ENCODE measurements around the gene PTGIS.
A peak's percentile ranks its signal among the peaks of the same experiment; 100 is the strongest.
"Not testable (repeated sequence)": the region's sequence is repeated elsewhere in the genome, so short reads cannot be mapped to it uniquely, and the experiment has no call there.

Gene PTGIS

DNA sequence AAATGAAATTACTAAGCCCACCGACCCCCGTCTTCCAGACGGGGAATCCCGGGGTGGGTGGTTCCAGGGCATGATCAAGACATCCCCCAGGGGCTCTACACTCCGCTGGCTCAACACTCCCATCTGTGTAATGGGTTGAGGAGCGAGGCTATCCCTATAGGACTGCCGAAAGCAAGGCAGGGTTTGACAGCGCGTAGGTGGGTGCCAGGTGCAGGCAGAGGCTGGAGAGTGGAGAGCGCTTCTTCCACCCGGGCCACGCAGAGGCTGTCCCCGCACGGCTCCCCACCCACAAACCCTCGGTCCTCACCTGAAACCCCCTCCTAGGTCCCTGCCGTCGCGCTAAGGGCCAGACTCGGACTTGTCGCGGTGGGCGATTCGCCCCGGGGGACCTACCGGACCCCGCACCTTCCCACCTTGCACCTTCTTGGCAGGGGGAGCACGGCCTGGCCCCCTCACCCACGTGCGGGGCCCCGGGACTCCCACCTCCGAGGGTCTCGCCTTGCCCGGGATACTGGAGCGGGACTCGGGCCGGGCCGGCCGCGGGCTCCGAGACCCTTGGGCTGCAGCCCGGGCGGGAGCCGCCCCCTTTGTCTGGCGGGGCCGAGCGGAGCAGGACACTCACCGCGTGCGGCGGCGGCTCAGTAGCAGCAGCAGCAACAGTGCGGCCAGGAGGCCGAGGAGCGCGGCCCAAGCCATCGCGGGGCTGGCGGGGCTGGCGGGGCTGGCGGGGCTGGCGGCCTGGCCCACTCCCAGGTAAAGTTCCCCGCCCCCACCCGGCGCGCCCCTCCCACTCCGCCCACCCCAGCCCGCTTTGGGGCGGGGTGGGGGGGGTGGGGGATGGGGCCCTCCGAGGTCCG lies at the start of gene PTGIS:
PTGIS (minus strand) TSS at position 717 of the 857 bp plus-strand sequence; CDS start at position 696, 21 bp downstream.
- peak; percentile 73 for DNase-seq

DNA sequence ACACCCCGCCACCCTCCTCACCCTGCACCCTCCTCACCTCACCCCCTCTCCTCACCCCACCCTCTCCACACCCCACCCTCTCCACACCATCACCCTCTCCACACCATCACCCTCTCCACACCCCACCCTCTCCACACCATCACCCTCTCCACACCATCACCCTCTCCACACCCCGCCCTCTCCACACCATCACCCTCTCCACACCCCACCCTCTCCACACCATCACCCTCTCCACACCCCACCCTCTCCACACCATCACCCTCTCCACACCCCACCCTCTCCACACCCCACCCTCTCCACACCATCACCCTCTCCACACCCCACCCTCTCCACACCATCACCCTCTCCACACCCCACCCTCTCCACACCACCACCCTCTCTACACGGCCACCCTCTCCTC lies 49.5 kb upstream of the PTGIS start:
- not testable (repeated sequence) for DNase-seq

DNA sequence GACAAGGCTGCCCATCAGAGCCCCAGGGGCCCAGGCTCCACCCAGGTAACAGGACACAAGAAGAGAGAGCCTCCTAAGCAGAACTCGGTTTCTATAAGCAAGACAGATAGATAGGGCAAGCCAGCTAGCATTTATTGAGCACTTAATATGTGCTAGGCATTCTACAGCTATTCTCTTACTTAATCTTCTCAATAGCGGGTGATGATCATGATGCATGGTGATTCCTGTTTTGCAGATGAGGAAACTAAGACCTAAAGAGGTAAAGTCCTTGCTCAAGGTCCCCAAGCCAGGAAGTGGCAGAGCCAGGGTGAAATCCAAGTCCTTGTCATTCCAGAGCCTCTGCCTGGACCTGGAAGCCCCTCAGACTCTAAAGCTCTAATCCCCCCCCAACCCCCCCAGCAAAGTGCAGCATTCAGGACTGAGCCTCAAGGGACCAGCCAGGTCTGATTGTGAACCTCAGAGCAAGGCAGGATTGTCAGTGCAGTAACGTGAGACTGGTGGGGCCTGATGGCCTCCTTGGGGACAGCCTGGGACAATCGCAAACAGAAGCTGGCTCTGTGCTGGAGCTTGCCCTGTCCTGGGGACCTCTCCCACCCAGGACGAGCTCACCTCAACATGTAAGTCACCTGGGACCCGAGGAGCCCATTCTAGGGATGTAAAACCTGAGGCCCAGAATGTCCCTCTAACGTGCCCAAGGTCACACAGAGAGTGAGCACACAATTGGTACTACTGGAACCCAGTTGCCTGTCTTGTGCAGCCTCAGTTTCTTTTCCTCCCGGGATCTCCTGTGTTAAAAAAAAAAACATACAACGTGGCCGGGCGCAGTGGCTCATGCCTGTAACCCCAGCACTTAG lies 48.4 kb upstream of the PTGIS start:
- no peak for DNase-seq

DNA sequence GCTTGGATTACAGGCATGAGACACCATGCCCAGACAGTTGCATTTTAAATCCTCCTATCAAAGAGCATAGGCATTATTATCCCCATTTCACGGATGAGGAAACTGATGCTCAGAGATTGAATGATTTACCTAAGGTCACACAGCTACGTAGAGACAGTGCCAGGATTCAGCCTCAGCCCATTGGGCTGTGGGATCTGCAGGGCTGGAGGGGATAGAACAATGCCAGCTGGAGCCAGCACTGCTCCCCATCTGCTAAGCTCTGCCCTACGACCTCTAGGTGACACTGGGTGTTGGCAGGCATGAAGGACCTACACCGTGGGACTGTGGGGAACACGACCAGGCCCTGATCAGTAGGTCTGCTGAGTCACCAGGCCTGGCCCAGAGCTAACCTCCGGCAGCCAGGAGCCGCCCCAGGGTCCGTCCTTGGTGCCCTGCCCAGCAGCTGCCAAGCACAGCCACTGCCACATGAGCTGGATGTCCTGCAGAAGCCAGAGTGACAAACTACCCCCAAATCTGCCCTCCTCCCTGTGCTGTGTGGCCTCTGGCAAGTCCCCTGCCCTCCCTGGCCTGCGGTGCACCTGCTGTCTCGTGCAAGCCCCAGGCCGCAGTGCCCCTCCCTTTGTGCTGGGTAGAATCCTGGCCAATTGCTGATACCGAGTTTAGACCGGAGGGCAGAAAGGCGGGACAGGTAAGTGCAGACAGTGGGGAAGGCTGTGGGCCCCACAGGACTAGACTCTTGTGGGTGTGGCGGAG lies 47.6 kb upstream of the PTGIS start:
- no peak for DNase-seq

DNA sequence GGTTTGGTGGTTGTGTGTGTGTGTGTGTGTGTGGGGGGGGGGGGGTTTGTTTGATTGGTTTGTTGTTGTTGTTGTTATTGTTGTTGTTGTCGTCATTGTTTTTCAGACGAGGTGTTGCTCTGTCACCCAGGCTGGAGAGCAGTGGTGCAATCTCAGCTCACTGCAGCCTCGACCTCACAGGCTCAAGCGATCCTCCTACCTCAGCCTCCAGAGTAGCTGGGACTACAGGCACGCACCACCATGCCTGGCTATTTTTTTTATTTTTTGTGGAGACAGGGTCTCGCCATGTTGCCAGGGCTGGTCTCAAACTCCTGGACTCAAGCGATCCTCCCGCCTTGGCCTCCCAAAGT lies 47.1 kb upstream of the PTGIS start:
- not testable (repeated sequence) for DNase-seq

DNA sequence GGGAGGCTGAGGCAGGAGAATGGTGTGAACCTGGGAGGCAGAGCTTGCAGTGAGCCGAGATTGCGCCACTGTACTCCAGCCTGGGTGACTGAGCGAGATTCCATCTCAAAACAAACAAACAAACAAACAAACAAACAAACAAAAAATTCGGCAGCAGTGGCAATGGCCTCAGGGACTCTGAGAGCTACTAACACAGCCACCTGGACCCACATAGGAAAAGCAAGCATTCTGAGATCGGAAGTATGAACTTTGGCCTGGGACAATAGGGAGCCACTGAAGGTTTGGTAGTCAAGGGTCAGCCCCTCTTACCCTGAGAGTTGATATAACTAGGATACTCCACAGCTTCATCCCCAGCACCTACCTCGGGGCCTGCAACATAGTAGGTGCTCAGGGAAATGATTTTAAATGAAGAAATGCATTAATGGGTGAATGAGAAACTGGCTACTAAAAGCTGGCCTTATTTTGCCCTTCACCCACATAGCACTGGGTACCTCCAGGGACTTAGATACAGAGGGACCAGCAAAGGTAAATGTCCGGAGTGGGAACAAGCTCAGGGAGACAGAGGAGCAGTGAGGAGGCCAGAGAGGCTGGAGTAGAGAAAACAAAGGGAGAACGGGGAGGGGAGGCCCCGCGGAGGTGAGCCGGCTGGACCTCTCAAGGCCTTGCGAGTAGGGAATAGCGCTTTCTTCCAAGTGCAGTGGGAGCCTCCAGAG lies 46.6 kb upstream of the PTGIS start:
- DNase-seq = no peak

DNA sequence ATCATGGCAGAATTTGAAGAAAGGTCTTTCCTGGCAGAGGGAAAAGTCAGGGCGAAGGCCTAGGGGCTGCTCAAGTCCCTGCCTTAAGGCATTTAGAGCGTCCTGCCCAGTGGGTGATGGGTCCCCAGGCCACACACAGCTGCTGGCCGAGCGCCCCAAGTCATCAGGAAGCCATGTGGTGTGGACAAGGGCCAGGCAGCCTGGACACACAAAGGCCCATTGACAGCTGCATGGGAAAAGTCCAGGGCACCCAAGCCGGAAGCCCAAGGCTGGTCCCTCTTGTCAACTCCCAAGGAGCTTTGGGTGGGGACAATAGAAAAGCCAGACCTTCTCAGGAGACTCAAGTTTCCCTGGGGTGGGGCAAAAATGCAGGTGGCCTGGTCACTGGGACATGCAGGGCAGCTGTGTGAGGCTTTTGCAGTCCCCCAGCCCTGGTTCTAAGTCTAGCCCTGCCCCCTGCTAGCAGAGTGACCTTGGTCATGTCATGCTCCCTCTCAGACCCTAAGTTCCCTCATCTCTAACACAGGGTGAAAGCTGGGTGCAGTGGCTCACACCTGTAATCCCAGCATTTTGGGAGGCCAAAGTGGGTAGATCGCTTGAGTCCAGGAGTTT lies 44.3 kb upstream of the PTGIS start:
- DNase-seq = no peak

DNA sequence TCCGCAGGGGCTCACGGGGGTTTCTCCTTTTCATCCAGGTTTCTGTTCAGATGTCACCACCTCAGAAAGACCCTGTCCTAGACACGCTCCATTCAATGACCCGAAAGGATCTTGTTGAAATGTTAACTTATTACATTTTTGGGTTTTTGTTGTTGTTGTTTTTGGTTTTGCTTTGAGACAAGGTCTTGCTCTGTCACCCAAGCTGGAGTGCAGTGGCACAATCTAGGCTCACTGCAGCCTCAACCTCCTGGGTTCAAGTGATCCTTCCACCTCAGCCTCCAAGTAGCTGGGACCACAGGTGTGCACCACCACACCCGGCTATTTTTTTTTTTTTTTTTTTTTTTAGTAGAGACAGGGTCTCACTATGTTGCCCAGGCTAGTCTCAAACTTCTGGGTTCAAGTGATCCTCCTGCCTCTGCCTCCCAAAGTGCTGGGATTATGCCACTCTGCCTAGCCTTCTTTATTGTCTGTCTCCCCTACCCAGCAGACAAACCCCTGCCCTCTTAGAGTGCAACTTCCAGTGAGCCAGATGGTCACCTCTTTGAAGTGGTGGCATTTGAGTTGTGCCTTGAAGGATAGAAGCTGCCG lies 43.7 kb upstream of the PTGIS start:
- not testable (repeated sequence) for DNase-seq

DNA sequence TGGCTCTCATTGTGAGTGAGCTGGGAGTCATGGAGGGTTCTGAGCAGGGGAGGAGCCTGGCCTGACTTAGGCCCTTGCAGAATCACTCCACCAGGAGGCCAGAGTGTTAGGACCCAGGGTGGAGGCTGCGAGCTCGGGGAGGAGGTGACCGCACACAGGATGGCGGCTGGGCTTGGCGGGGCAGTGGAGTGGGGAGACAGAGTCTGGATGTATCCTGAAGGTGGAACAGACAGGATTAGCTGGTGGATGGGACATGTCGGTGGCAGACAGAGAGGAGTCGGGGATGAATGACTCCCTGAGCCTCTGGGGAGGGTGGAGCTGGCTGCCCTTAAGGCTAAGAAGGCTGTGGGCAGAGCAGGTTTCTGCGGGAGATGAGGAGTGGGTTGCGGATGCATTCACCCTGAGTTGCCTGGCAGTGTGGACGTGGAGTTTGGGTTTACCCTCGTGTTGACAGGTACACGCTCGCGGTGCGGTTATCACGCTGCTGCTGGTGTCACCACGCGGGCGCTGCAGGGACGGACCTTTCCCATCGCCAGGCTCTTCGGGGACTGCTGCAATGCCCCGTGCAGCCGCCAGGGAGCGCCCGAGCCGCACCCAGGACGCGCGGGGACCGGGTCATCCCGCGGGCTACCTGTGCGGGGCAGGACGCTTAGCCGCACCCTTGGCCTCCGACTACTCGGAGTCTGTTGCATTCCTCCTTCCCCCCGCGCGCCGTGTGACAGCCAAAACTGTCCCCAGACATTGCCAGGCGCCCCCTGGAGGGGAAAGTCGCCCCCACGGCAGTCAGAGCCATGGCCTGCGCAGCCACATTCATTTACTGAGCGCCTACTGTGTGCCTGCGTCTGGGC lies 43.0 kb upstream of the PTGIS start:
- DNase-seq = peak; percentile 72

DNA sequence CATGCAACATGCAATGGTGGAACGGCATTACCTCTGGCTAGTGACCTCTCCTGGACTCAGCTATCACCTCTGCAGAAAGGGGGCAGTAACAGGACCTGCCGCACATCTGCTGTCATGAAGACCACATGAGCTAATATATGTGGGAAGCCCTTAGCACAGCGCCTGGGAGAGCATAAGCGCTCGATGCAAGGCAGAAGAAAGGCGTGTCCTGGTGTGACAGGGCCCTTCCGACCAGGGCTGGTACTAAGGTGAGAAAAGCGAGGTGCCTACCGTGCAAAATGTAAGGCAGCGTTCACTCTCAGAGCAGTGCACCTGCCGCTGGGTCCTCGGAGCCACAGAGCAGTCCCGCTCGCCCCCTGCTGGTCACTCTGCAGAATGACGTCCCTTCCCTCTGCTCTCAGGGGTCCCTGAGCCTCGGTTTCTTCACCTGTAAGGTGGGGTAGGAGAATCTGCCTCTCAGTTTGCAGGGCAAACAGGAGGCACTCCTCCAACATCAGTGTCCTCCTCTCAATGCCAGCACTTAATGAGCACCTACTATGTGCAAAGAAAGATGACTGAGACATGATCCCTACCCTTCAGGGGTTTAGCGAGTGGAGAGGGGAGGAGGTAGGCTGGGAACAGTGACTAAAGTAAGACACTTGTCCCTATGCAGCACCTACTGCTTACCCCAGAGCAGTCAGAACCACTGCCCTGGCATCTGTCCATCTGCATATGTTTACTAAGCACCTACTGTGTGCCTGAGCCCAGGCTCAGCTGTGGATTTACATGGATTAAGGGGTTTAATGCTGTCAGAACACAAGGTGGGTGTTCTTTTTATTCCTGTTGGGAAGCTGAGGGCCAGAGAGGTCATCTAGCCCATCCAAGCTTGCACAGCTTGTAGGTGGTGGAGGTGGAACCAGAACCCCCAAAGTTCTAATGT lies 41.1 kb upstream of the PTGIS start:
- peak; percentile 73 for DNase-seq

DNA sequence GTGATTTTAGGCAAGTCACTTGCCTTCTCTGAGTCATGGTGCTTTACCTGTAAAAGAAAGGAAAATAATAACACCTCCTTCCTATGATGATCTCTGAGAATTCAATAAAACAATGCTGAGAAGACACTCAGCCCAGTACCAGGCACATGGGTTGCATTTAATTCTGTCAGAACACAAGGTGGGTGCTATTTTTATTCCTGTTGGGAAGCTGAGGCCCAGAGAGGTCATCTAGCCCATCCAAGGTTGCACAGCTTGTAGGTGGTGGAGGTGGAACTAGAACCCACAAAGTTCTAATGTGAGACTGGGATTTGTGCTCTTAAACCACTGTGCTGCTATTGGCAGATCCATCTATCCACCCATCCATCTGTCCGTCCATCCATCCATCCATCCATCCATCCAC lies 39.6 kb upstream of the PTGIS start:
- no peak for DNase-seq

DNA sequence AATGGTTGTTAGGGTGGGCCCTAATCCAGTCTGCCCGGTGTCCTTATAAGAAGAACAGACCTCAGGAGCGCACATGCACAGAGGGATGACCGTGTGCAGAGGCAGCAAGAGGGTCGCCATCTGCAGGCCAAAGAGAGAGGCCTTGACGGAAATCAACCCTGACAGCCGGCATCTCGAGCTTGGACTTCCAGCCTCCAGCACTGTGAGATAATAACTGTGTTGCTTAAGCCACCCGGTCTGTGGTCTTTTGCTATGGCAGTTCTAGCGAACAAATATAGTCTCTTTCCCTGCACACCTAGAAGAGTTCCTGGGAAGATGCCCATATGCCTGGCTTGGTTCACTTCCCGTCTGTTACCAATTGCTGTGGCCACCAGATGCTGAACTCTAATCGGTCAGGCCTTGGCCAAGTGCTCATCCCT lies 35.3 kb upstream of the PTGIS start:
- peak; percentile 81 for DNase-seq

DNA sequence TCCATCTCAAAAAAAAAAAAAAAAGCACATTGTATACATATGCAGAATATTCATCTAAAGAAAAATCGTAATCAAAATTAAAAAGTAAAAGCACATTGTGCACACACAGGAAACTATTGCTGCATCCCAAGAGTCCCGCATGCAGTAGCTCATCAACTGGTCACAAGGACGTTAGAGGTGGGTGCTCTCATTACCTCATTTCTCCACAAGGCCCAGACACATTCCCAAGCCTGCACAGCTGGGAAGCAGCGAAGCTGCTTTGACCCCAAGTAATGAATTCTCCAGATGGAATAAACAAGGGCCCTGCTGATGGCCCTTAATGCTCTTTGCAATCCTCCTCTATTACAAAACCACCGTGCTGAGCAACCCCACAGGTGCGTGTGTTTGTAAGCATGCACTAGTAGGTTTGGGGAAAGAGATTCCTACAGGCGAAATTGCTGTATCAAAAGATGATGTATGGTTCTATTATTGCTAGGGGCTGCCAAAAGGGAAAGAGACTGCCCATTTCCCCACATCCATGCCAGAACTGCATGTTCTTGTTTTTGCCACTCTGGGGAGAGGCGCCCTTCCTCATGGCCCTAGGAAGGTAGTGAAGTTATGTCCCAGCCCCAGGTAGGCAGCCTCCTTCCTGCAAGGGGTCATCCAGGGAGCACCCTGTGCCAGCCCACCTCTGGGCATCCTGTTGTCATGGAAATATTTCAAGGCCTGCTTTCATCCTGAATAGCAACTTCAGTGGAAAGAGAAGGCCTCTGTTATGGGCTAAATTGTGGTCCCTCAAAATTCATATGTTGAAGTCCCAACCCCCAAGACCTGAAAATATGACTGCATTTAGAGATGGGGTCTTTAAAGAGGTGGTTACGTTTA lies 34.6 kb upstream of the PTGIS start:
- DNase-seq = no peak

DNA sequence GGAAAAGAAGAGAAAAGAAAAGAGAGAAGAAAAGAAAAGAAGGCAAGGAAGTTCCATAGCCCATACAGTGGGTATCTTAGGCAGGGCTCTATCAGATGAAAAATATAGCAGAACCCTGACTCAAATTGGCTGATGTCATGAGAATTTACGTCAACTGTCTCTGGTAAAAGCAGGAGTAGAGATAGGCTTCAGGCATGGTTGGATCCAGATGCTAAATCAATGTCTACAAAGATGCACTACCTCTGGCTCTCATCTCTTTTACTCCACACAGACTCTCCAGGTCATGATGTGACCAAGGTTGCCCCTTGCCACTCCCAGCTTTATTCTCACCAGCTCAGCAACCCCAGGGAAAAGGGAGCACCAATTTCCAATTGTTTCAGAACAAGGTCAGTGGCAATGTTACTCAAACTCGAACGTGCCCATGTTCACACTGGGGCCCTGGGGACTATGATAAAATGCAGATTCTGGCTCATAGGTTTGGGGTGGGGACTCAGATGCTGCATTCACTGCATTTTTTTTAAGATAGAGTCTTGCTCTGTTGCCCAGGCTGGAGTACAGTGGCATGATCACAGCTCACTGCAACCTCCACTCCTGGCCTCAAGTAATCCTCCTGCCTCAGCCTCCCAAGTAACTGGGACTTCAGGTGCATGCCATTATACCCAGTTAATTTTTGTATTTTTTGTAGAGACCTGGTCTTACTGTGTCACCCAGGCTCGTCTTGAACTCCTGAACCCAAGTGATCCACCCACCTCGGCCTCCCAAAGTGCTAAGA lies 33.4 kb upstream of the PTGIS start:
- no peak for DNase-seq

DNA sequence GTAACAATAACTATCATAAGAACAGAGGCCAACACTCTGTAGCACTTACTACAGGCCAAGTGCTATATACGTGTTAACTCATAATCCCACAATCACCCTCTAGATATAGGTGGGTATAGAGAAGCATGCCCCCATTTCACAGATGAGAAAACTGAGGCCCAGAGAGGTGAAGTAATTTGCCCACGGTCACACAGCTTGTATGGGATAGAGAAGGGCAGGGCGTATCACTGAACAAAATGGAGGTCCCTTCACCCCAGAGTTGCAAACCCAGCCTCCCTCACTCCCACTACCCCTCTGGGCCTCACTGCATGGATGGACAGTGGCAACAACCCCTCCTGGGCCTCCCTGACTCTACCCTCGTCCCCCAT lies 31.8 kb upstream of the PTGIS start:
- DNase-seq = no peak

DNA sequence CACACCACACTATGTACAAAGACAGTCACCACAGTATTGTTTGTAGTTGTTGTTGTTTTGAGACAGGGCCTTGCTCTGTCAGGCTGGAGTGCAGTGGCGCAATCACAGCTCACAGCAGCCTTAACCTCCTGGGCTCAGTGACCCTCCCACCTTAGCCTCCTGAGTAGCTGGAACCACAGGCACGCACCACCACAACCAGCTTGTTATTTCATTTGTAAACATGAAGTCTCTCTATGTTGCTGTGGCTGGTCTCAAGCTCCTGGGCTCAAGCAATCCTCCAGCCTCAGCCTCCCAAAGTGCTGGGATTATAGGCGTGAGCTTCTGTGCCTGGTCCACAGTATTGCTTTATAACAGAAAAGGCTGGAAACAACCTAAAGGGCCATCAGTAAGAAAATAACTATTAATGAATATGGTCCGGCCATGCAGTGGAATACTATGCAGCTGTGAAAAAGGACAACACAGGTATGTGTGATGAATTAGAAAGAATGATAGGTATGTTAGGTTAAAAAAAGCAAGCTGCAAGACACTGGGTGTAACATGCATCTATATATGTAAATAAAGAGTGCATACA lies 30.0 kb upstream of the PTGIS start:
- no peak for DNase-seq

DNA sequence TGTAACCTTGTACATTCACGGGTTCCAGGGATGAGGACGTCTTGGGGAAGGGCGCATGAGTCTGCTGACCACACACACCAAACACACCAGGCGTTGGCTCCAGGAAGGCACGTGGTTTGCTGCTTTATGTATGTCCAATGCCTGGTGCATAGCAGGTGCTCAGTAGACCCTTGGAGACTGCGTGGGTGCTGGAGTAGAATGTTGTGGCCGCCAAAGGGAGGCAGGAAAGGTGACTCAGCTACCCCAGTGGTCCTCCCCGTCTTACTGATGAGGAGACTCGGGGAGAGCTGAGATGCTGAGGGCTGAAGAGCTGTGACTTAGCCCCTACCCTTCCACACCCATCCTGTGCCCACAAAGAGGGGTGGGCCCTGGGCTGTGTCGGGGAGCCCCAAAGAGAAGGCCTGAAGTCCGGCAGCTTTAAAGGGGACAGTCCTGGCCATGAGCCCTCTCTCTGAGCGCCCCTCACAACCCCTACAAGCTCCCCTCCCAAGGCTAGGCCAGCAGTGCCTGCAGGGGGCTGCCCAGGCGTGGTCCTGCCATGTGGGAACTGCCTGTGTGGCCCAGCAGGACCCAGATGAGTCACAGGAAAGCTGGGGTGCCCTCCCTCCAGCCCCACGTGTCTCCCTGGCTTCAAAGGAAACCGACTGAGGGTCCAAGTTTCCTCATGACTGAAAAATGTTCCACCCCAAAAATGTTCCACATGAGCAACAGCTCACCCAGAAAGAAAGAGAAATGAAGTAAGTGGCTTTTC lies 28.0 kb upstream of the PTGIS start:
- peak; percentile 58 for DNase-seq

Measured in right hindlimb (tissue), 1 donor.